ENCODE data around the gene RSPH10B. TPM values are rescaled to one million over a fixed set of nuclear protein-coding genes. Genes with fewer than 3 reads are reported as not detected.
"Not testable (repeated sequence)": the region's sequence is repeated elsewhere in the genome, so short reads cannot be mapped to it uniquely, and the experiment has no call there.

Gene RSPH10B
- total RNA-seq, 1 experiment from 2014 or later, result not detected

- H3K27ac ChIP-seq (ENCODE audit: low read length); H3K9me3 ChIP-seq (ENCODE audit: low read length); H3K27me3 ChIP-seq (ENCODE audit: low read length); H4K20me1 ChIP-seq (ENCODE audit: low read length); H3K9me2 ChIP-seq (replicated peaks; ENCODE audit: low read length); POLR2A ChIA-PET (ENCODE audit: unreplicated experiment); CTCF ChIA-PET; BruUV-seq (replicated peaks); H3K36me3 ChIP-seq (ENCODE audit: low read depth, low read length); H3K79me2 ChIP-seq (ENCODE audit: low read length); H3K4me1 ChIP-seq (ENCODE audit: insufficient read depth, low read length); H3F3A ChIP-seq (ENCODE audit: low read length, unreplicated experiment); intact Hi-C loops (cut with micrococcal nuclease): not testable (repeated sequence)
- Histone ChIP-seq H3K4me2 (ENCODE audit: low read length) (peak within 1 kb of the TSS; percentile 64; the same call in 1 of the 2 replicates), H2AFZ (ENCODE audit: low read length) (0 out of 2 replicates have a peak within 1 kb of the TSS, but pooled peaks have one; percentile 34), H3K4me3 (ENCODE audit: low read length) (peak within 1 kb of the TSS; percentile 59), H3K9ac (ENCODE audit: low read length) (peak within 1 kb of the TSS; percentile 38; the same call in 1 of the 2 replicates)
- peak; percentile 67 for DNase-seq
- TF ChIP-seq CTCF (conservative IDR thresholded peaks at IDR 0.05; ENCODE audit: low read depth, low read length), result 0 out of 2 replicates have a peak, but pooled peaks have one; percentile 21
- ATAC-seq, result peak; percentile 93
Observed at GRCh38 chr7:5898480-5899224, 71.8 kb downstream of the RSPH10B start, which contains the start of gene CCZ1. CCZ1 (plus strand) TSS chr7:5898733; CDS start chr7:5898800, 67 bp downstream.

- not testable (repeated sequence) for H3K4me2 ChIP-seq (ENCODE audit: low read length)
Observed at GRCh38 chr7:5897369-5897919, 73.0 kb downstream of the RSPH10B start.

GRCh38 chr7:5892498-5892897 is 78.0 kb downstream of the RSPH10B start:
- no peak overlapping the region for H2AFZ ChIP-seq (ENCODE audit: low read length)
- DNase-seq, result no peak
- H3K9me2 ChIP-seq (replicated peaks; ENCODE audit: low read length), result no peaks in the 10 kb centered on the region
- CTCF ChIA-PET, result interaction anchor here (0.6 kb wide), 1 partner anchor 457 kb away, joined by 4 read pairs; no protein-coding TSS in a partner anchor
- no peak overlapping the region for H3K9ac ChIP-seq (ENCODE audit: low read length)
- H3K4me1 ChIP-seq (ENCODE audit: insufficient read depth, low read length), result no peaks in the 10 kb centered on the region
- intact Hi-C loops (cut with micrococcal nuclease), result no loop called here
- H3F3A ChIP-seq (ENCODE audit: low read length, unreplicated experiment), result no peaks in the 10 kb centered on the region
- H3K4me2 ChIP-seq (ENCODE audit: low read length), result no peak overlapping the region
- ATAC-seq, result no peak
- no peaks in the 10 kb centered on the region for H3K36me3 ChIP-seq (ENCODE audit: low read depth, low read length)
- H3K79me2 ChIP-seq (ENCODE audit: low read length), result no peaks in the 10 kb centered on the region
- no peak overlapping the region for H3K4me3 ChIP-seq (ENCODE audit: low read length)
- TF ChIP-seq CTCF (conservative IDR thresholded peaks at IDR 0.05; ENCODE audit: low read depth, low read length) (no peak), EZH2 (IDR thresholded peaks at IDR 0.05; ENCODE audit: low read length, unreplicated experiment) (no peak), EZH2phosphoT487 (IDR thresholded peaks at IDR 0.05; ENCODE audit: borderline replicate concordance, low read length) (no peak)
- no peaks in the 10 kb centered on the region for H3K9me3 ChIP-seq (ENCODE audit: low read length)
- H3K27ac ChIP-seq (ENCODE audit: low read length), result no peak overlapping the region
- POLR2A ChIA-PET (ENCODE audit: unreplicated experiment), result no interaction called here
- no TSS peak for BruUV-seq (replicated peaks)
- H3K27me3 ChIP-seq (ENCODE audit: low read length), result no peaks in the 10 kb centered on the region
- no peaks in the 10 kb centered on the region for H4K20me1 ChIP-seq (ENCODE audit: low read length)

More at GRCh38 chr7:5897369-5897919, 73.0 kb downstream of the RSPH10B start:
- H3K9me3 ChIP-seq (ENCODE audit: low read length); H3K9me2 ChIP-seq (replicated peaks; ENCODE audit: low read length); H3K4me3 ChIP-seq (ENCODE audit: low read length); BruUV-seq (replicated peaks); H3K79me2 ChIP-seq (ENCODE audit: low read length); H3F3A ChIP-seq (ENCODE audit: low read length, unreplicated experiment); H2AFZ ChIP-seq (ENCODE audit: low read length); H3K4me1 ChIP-seq (ENCODE audit: insufficient read depth, low read length); H3K27me3 ChIP-seq (ENCODE audit: low read length); DNase-seq; H4K20me1 ChIP-seq (ENCODE audit: low read length); POLR2A ChIA-PET (ENCODE audit: unreplicated experiment); CTCF ChIA-PET; H3K27ac ChIP-seq (ENCODE audit: low read length); H3K36me3 ChIP-seq (ENCODE audit: low read depth, low read length); ATAC-seq; H3K9ac ChIP-seq (ENCODE audit: low read length); intact Hi-C loops (cut with micrococcal nuclease): not testable (repeated sequence)

GRCh38 chr7:5890244-5890643 is 80.2 kb downstream of the RSPH10B start:
- POLR2A ChIA-PET (ENCODE audit: unreplicated experiment), result not testable (repeated sequence)

GRCh38 chr7:5888021-5888420 is 82.5 kb downstream of the RSPH10B start:
- POLR2A ChIA-PET (ENCODE audit: unreplicated experiment), result not testable (repeated sequence)

More at GRCh38 chr7:5890244-5890643, 80.2 kb downstream of the RSPH10B start:
- H3K9ac ChIP-seq (ENCODE audit: low read length); H3K79me2 ChIP-seq (ENCODE audit: low read length); H3K36me3 ChIP-seq (ENCODE audit: low read depth, low read length); H3K4me1 ChIP-seq (ENCODE audit: insufficient read depth, low read length); H2AFZ ChIP-seq (ENCODE audit: low read length); H3K4me3 ChIP-seq (ENCODE audit: low read length); H3F3A ChIP-seq (ENCODE audit: low read length, unreplicated experiment); intact Hi-C loops (cut with micrococcal nuclease); ATAC-seq; H3K4me2 ChIP-seq (ENCODE audit: low read length); CTCF ChIA-PET; DNase-seq; H3K27ac ChIP-seq (ENCODE audit: low read length); H4K20me1 ChIP-seq (ENCODE audit: low read length); BruUV-seq (replicated peaks); H3K27me3 ChIP-seq (ENCODE audit: low read length); H3K9me3 ChIP-seq (ENCODE audit: low read length); H3K9me2 ChIP-seq (replicated peaks; ENCODE audit: low read length): not testable (repeated sequence)

More at GRCh38 chr7:5888021-5888420, 82.5 kb downstream of the RSPH10B start:
- CTCF ChIA-PET; H3K9me2 ChIP-seq (replicated peaks; ENCODE audit: low read length); H3F3A ChIP-seq (ENCODE audit: low read length, unreplicated experiment); H2AFZ ChIP-seq (ENCODE audit: low read length); H4K20me1 ChIP-seq (ENCODE audit: low read length); H3K36me3 ChIP-seq (ENCODE audit: low read depth, low read length); H3K4me3 ChIP-seq (ENCODE audit: low read length); H3K4me2 ChIP-seq (ENCODE audit: low read length); H3K79me2 ChIP-seq (ENCODE audit: low read length); H3K9me3 ChIP-seq (ENCODE audit: low read length); DNase-seq; H3K27me3 ChIP-seq (ENCODE audit: low read length); H3K4me1 ChIP-seq (ENCODE audit: insufficient read depth, low read length); H3K9ac ChIP-seq (ENCODE audit: low read length); intact Hi-C loops (cut with micrococcal nuclease); BruUV-seq (replicated peaks); H3K27ac ChIP-seq (ENCODE audit: low read length): not testable (repeated sequence)
- peak; percentile 49; the same call in 1 of the 2 replicates for ATAC-seq

Data from PC-3 (cell line).